Ishikawa (cell line): ENCODE data around the gene VAV3.

Experiments
- CEBPB ChIP-seq: IDR thresholded peaks from 2 replicates; pipeline ENCODE4 v1.6.1; 2012
- CREB1 ChIP-seq: IDR thresholded peaks from 2 replicates; pipeline ENCODE4 v1.6.1; 2012; ENCODE audit warnings: low read depth
- EGR1 ChIP-seq: IDR thresholded peaks from 2 replicates; pipeline ENCODE4 v1.6.1; 2012
- EP300 ChIP-seq: IDR thresholded peaks from 2 replicates; pipeline ENCODE4 v1.6.1; 2012; ENCODE audit warnings: borderline replicate concordance
- FOXM1 ChIP-seq: IDR thresholded peaks from 2 replicates; pipeline ENCODE4 v1.6.1; 2012; ENCODE audit warnings: low read depth, borderline replicate concordance
- MAX ChIP-seq: IDR thresholded peaks from 2 replicates; pipeline ENCODE4 v1.6.1; 2012
- NFIC ChIP-seq: IDR thresholded peaks from 2 replicates; pipeline ENCODE4 v1.6.1; 2012
- RAD21 ChIP-seq: IDR thresholded peaks from 2 replicates; pipeline ENCODE4 v1.6.1; 2012; ENCODE audit warnings: low read depth
- TAF1 ChIP-seq: IDR thresholded peaks from 2 replicates; pipeline ENCODE4 v1.6.1; 2012; ENCODE audit warnings: low read depth, mild to moderate bottlenecking
- TCF12 ChIP-seq: IDR thresholded peaks from 2 replicates; pipeline ENCODE4 v1.6.1; 2012; ENCODE audit warnings: low read depth
- TEAD4 ChIP-seq: IDR thresholded peaks from 2 replicates; pipeline ENCODE4 v1.6.1; 2012
- YY1 ChIP-seq: IDR thresholded peaks from 2 replicates; pipeline ENCODE4 v1.6.1; 2012; ENCODE audit warnings: low read depth
- ZBTB7A ChIP-seq: IDR thresholded peaks from 2 replicates; pipeline ENCODE4 v1.6.1; 2012; ENCODE audit warnings: low read depth
- TF ChIP-seq, protein P1 (sequence below): IDR thresholded peaks from 2 replicates; pipeline ENCODE4 v1.6.1; 2012
- TF ChIP-seq, protein P2 (sequence below): IDR thresholded peaks from 2 replicates; pipeline ENCODE4 v1.6.1; 2012; ENCODE audit warnings: low read depth, mild to moderate bottlenecking

The VAV3 gene

DNA sequence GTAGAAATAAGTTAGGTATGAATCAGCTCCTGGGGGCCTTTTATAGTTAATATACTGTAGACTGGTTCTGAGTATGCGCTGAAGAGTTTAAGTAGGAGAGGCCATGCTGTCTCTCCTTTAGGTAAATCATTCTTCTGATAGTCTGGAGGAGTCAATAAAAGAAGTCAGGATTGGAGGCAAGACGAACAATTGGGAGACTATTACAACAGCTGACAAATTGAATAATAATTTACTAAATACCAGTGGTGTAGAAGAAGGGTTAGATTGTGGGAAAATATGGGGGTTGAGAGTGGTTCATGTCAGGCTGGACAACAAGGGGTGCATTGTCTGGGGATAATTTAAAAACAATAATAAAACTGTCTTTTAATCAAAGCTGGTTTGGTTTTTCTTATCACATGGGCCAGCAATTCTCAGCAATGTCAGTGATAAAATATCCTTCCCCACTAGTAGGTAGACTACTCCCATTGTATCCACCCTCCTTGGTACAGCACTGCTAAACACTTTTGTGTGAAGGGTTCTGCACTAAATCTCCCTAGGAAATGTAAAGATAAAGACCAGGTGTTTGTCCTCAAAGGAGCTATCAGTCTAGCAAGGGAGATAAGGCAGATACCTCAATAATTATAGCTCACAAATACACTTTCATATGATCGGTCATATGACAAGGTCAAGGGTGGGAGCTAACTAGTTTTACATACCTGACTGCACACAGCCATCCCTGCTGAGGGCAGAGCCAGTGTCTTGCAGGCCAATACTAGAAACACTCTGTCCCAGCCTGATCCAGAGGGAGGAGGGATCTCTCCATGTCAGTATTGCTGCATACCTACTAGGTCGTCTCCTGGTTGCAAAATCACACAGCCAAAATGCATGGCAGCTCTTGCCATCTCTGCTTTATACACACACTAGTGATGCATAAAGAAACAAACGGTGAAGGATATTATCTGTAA is 299.7 kb downstream of the VAV3 start:
- TF ChIP-seq, protein P1, sequence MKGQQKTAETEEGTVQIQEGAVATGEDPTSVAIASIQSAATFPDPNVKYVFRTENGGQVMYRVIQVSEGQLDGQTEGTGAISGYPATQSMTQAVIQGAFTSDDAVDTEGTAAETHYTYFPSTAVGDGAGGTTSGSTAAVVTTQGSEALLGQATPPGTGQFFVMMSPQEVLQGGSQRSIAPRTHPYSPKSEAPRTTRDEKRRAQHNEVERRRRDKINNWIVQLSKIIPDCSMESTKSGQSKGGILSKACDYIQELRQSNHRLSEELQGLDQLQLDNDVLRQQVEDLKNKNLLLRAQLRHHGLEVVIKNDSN: peak; percentile 38; the same call in 1 of the 2 replicates
- no peak for TF ChIP-seq NFIC

DNA sequence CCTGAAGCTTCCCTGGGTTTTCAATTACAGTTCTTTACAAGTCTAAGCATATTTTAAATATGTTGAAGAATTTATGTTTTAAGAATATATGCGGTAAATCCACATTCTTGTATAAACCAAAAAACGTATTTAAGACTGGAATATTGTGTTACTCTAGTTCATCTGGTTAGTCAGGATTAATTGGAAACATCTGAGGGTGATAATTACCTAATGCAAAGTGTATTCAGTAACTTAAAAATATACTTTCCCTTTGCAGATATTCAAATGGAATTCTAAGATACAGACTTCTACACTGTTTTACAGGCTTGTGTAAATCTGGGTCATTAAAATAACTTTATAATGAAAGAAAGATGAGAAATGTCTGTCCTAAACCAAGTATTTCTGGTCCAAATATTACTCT is 302.0 kb downstream of the VAV3 start:
- TF ChIP-seq TEAD4 (no peak), YY1 (no peak), FOXM1 (no peak)

DNA sequence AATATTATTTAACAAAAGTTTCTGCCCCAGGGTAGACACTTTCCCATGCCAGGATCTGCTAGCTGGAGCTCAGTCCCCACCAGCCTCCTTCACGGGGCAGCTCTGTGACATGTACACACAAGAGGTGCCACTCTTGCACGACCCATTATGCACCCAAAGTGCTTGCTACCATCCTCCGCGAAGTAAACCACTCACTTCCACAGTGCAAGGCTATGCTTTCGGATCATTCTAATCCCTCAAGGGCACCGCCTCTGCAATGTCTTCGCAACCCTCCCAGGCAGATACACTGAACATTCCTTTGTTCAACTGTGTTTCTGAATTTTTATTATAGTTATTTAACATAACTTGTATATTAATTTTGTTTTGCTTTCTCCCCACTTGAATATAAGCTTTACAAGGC is 303.8 kb downstream of the VAV3 start:
- TF ChIP-seq EGR1 (no peak), MAX (no peak), ZBTB7A (no peak), TAF1 (no peak), TCF12 (no peak), NFIC (no peak)
- TF ChIP-seq, protein P2, sequence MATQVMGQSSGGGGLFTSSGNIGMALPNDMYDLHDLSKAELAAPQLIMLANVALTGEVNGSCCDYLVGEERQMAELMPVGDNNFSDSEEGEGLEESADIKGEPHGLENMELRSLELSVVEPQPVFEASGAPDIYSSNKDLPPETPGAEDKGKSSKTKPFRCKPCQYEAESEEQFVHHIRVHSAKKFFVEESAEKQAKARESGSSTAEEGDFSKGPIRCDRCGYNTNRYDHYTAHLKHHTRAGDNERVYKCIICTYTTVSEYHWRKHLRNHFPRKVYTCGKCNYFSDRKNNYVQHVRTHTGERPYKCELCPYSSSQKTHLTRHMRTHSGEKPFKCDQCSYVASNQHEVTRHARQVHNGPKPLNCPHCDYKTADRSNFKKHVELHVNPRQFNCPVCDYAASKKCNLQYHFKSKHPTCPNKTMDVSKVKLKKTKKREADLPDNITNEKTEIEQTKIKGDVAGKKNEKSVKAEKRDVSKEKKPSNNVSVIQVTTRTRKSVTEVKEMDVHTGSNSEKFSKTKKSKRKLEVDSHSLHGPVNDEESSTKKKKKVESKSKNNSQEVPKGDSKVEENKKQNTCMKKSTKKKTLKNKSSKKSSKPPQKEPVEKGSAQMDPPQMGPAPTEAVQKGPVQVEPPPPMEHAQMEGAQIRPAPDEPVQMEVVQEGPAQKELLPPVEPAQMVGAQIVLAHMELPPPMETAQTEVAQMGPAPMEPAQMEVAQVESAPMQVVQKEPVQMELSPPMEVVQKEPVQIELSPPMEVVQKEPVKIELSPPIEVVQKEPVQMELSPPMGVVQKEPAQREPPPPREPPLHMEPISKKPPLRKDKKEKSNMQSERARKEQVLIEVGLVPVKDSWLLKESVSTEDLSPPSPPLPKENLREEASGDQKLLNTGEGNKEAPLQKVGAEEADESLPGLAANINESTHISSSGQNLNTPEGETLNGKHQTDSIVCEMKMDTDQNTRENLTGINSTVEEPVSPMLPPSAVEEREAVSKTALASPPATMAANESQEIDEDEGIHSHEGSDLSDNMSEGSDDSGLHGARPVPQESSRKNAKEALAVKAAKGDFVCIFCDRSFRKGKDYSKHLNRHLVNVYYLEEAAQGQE: no peak

GRCh38 chr1:107659961-107660360 is 305.0 kb downstream of the VAV3 start:
- no peak for TF ChIP-seq CEBPB
- TF ChIP-seq ZBTB7A: no peak
- TF ChIP-seq YY1: no peak
- no peak for TF ChIP-seq MAX
- TF ChIP-seq, protein P2: no peak
- TF ChIP-seq TEAD4: no peak
- TF ChIP-seq, protein P1: no peak
- no peak for TF ChIP-seq TAF1
- TF ChIP-seq CREB1: no peak
- TF ChIP-seq NFIC: no peak

- TF ChIP-seq CREB1: no peak
- no peak for TF ChIP-seq TEAD4
- no peak for TF ChIP-seq CEBPB
- no peak for TF ChIP-seq FOXM1
- no peak for TF ChIP-seq RAD21
- TF ChIP-seq, protein P2: no peak
- no peak for TF ChIP-seq YY1
- TF ChIP-seq ZBTB7A: no peak
- no peak for TF ChIP-seq TCF12
- no peak for TF ChIP-seq NFIC
- TF ChIP-seq MAX: no peak
- TF ChIP-seq EGR1: no peak
- no peak for TF ChIP-seq TAF1
- TF ChIP-seq EP300: no peak
- TF ChIP-seq, protein P1: no peak
Measured at GRCh38 chr1:107657356-107657755, 307.6 kb downstream of the VAV3 start.
